Gastroesophageal sphincter (tissue), 4 donors: ENCODE measurements around the gene RNF223. TPM values are rescaled to one million over a fixed set of nuclear protein-coding genes. Genes with fewer than 3 reads are reported as not detected.

Experiments
- ATAC-seq: fragments of 150-250 bp; one replicate; pipeline ENCODE4 v1.9.1; 2016; ENCODE audit warnings: mild to moderate bottlenecking, moderate library complexity
- H3K27ac ChIP-seq, 4 donors: fragments of 200-600 bp; sonication (generic) in 3 of 4; 1 replicate in 3 of 4; 2 replicates in 1 of 4; pipeline ENCODE4 v1.5.1; 2016 to 2019
- H3K27me3 ChIP-seq: fragments of 200-600 bp; sonication (generic); one replicate; pipeline ENCODE4 v1.5.1; 2019
- H3K36me3 ChIP-seq, 2 donors: fragments of 200-600 bp; sonication (generic); one replicate each; pipeline ENCODE4 v1.5.1; 2019; ENCODE audit warnings: control low read depth in 1 of 2
- H3K4me1 ChIP-seq, 3 donors: fragments of 200-600 bp; sonication (generic); 1 replicate in 2 of 3; 2 replicates in 1 of 3; pipeline ENCODE4 v1.5.1; 2016 to 2019; ENCODE audit warnings: control low read depth in 2 of 3
- H3K4me3 ChIP-seq, 2 donors: fragments of 200-600 bp; sonication (generic); one replicate each; pipeline ENCODE4 v1.5.1; 2019; ENCODE audit warnings: mild to moderate bottlenecking in 1 of 2, moderate library complexity in 1 of 2
- H3K9me3 ChIP-seq, 3 donors: fragments of 200-600 bp; sonication (generic); one replicate each; pipeline ENCODE4 v1.5.1; 2017 to 2019; ENCODE audit warnings: control low read depth in 2 of 3
- EP300 ChIP-seq: sonication (generic); formaldehyde crosslinking; IDR thresholded peaks from one replicate; pipeline ENCODE4 v1.6.1; 2017; ENCODE audit warnings: antibody characterized with exemption, mild to moderate bottlenecking
- POLR2A ChIP-seq, 2 donors: fragments of 450-650 bp; IDR thresholded peaks; one replicate each; pipeline ENCODE4 v1.6.1; 2017; ENCODE audit warnings: antibody characterized with exemption in 2 of 2, mild to moderate bottlenecking in 2 of 2, moderate library complexity in 1 of 2
- POLR2AphosphoS5 ChIP-seq: sonication (generic); formaldehyde crosslinking; IDR thresholded peaks from one replicate; pipeline ENCODE4 v1.6.1; 2017; ENCODE audit warnings: antibody characterized with exemption
- WGBS, 2 donors: methylation state at CpG; one replicate each; pipeline ENCODE4 v1.1.5; 2018; ENCODE audit warnings: low coverage in 1 of 2; 5-methylcytosine and 5-hydroxymethylcytosine counted together
- total RNA-seq, 4 donors: library from RNA; depleted of rRNA; stranded (reverse); fragments of >200 nt; gene quantifications; one replicate each; pipeline ENCODE4 v1.1.0, GENCODE V29; 2016
- TF ChIP-seq, protein P1 (sequence below), 4 experiments: fragments of 200-600 bp in 2 of 4; fragments of 450-650 bp in 2 of 4; sonication (generic) in 1 of 4; IDR thresholded peaks; one replicate each; pipeline ENCODE4 v1.5.1; 2017 to 2019; ENCODE audit warnings: antibody characterized with exemption in 4 of 4, mild to moderate bottlenecking in 2 of 4, moderate library complexity in 2 of 4

Gene RNF223
- total RNA-seq, 4 donors from 2014 or later: 1.1 TPM; not detected in 3

DNA sequence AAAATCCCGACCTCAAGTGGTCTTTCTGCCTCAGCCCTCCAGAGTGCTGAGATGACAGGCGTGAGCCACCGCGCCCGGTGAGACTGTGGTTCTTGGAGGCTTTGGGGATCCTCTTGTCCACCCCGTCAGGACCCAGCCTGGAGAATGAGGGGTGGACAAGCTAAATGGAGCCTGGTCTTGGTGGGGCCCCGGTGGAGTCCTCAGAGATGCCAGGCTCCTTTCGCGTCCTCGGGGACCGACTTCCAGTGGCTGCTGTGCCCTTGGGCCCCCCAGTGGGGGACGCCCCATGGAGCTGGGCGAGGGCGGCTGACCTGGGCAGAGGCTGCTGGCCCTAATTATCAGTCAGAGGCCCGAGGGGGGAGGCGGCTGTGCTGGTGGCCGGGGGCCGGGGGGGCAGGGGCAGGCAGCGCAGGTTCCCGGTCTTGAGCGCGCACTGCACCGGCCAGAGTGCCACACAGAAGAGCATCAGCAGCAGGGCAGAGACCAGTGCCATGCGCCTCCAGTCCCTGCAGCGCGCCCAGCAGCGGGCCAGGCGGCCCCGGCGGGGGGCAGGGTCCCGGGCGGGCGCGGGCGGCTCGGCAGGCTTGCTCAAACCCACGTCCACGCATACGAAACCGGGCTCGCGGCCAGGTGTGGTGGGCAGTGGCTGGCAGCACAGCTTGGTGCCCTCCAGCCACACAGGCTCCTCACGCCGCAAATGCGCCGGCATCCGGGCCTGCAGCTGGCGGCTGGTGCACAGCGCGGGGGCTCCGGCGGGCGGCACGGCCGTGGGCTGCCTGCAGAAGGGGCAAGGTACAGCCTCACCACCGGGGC lies 2.4 kb downstream of the RNF223 start:
- Histone ChIP-seq H3K36me3 (no peaks in the 10 kb centered on the region), H3K9me3 (no peaks in the 10 kb centered on the region), H3K27me3 (peaks cover 93% of the 10 kb centered on the region), H3K4me3 (no peak overlapping the region), H3K27ac (no peak overlapping the region), H3K4me1 (peaks cover 0 to 20% (median 16%) of the 10 kb centered on the region in 3 donors)
- no peak for ATAC-seq
- no peak for TF ChIP-seq POLR2A (IDR thresholded peaks at IDR 0.05)
- TF ChIP-seq, protein P1, sequence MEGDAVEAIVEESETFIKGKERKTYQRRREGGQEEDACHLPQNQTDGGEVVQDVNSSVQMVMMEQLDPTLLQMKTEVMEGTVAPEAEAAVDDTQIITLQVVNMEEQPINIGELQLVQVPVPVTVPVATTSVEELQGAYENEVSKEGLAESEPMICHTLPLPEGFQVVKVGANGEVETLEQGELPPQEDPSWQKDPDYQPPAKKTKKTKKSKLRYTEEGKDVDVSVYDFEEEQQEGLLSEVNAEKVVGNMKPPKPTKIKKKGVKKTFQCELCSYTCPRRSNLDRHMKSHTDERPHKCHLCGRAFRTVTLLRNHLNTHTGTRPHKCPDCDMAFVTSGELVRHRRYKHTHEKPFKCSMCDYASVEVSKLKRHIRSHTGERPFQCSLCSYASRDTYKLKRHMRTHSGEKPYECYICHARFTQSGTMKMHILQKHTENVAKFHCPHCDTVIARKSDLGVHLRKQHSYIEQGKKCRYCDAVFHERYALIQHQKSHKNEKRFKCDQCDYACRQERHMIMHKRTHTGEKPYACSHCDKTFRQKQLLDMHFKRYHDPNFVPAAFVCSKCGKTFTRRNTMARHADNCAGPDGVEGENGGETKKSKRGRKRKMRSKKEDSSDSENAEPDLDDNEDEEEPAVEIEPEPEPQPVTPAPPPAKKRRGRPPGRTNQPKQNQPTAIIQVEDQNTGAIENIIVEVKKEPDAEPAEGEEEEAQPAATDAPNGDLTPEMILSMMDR (IDR thresholded peaks at IDR 0.05): no peak
- no peak for TF ChIP-seq POLR2AphosphoS5
- TF ChIP-seq EP300: no peak
- WGBS, 2 donors: 100% methylated on average over 1 of the region's 56 CpGs; no CpG with 5 or more reads in 1 of the 2 donors

DNA sequence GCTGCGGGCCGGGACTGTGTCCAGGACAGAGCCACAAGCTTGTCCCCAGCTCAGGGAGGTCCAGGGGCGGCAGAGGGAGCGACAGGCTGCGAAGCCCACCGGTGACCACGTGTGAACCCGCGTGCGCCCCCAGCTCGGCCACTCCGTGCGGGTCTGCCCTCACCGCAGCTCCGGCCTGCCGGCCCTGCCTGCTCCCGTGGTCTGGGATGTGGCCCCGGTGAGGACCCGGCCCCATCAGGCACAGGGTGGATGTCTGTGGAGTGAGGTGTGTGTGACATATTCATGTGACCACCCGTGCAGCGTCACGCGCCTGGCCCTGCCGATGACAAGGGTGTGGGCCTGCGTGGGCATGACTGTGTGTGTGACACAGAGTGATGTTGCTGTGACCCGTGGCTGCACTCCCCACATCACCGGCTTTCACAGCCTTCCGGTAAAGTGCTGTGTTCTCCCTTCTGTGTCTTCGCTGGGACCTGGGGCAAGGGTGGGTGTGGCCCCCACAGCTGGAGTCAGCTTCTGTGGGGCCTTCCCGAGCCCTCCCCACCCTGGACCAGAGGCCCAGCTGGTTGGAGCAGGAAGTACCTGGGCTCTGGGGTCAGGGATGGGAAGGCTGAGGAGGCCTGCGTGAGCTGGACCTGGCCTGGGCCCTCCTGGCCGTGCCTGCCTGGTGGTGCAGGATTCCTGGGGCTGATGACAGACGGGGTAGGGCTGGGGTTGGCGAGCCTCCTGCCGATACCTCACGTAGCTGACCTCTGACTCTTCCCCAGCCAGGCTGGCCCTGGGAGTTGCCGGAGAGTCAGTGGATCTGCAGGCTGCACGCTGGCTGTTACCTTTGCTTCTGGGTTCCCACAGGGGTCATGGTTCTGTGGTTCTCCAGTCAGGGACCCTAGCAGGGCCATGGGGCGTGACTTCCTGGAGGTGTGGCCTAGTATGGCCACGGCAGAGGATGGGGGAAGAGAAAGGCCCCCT lies 4.1 kb downstream of the RNF223 start:
- TF ChIP-seq, protein P1 (IDR thresholded peaks at IDR 0.05): no peak
- no peak for TF ChIP-seq POLR2A (IDR thresholded peaks at IDR 0.05)
- TF ChIP-seq POLR2AphosphoS5: no peak
- no peak for TF ChIP-seq EP300
- ATAC-seq: no peak
- H3K4me1 ChIP-seq: peaks cover 0 to 20% (median 16%) of the 10 kb centered on the region in 3 donors
- H3K36me3 ChIP-seq: no peaks in the 10 kb centered on the region
- no peak overlapping the region for H3K27ac ChIP-seq
- peaks cover 89% of the 10 kb centered on the region for H3K27me3 ChIP-seq
- H3K9me3 ChIP-seq: no peaks in the 10 kb centered on the region
- WGBS, 2 donors: 50 to 53% methylated on average over 1 to 8 of the region's 40 CpGs
- H3K4me3 ChIP-seq: peak overlapping the region in 1 of 2 donors; percentile 52

DNA sequence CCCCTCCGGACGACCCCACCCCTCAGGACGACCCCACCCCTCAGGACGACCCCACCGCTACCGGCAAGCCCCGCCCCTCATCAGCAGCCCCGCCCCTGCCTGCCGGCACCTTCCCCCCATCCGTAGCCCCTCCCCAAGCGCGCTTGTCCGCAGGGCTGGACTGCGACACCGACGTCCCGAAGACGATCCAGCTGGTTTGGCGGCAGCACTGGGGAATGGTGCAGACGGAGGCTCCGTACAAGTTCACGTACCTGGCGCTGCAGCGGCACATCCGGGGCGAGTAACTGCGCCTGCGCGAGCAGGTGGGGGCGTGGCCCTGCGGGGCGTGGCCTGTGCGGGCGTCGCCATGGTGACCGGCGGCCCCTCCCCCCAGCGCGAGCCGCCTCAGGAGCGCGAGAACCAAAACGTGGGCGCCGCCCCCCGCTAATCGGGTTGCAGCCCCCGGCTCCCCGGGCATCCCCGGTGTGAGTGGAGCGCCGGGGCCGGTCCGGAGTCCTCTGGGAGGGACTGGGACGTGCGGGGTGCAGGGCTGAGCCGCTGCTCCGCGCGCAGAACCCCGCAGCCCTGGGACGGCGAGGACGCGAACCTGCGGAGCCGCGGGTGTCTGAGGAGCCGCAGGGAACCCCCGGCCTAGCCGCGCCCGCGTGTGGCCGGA lies 4.9 kb downstream of the RNF223 start:
- H3K27ac ChIP-seq: no peak overlapping the region
- no peaks in the 10 kb centered on the region for H3K36me3 ChIP-seq
- peak; percentile 26 for ATAC-seq
- H3K27me3 ChIP-seq: peaks cover 87% of the 10 kb centered on the region
- WGBS, 2 donors: no CpG with 5 or more reads among the region's 75 CpGs
- peaks cover 0 to 22% (median 16%) of the 10 kb centered on the region in 3 donors for H3K4me1 ChIP-seq
- no peaks in the 10 kb centered on the region for H3K9me3 ChIP-seq
- TF ChIP-seq, protein P1 (IDR thresholded peaks at IDR 0.05): no peak
- TF ChIP-seq POLR2AphosphoS5 (no peak), EP300 (no peak), POLR2A (IDR thresholded peaks at IDR 0.05) (no peak)
- peak overlapping the region; percentile 3 to 52 for H3K4me3 ChIP-seq

DNA sequence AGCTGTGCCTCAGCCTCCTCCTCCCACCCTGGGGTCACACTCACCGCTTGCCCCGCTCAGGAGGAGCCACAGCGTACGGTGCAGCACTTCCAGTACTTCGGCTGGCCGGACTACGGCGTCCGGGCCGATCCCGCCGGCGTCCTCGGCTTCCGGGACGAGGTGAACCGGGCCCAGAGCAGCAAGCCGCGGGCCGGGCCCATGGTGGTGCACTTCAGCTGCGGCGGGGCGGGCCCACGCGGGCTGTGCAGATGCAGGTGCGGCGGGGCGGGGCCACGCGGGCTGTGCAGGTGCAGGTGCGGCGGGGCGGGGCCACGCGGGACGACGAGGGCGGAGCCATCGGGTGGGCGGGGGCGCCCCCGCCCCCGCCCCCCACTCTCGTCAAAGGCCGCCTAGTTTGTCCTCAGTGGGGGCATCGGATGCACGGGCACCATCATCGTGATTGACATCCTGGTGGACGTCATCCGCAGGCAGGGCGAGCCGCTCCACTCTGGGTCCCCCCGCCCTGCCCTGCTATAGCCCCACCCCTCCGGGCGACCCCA lies 5.5 kb downstream of the RNF223 start:
- H3K27me3 ChIP-seq: peaks cover 87% of the 10 kb centered on the region
- H3K36me3 ChIP-seq: no peaks in the 10 kb centered on the region
- WGBS, 2 donors: 14% methylated on average over 1 of the region's 55 CpGs; no CpG with 5 or more reads in 1 of the 2 donors
- H3K27ac ChIP-seq: no peak overlapping the region
- no peaks in the 10 kb centered on the region for H3K9me3 ChIP-seq
- peaks cover 0 to 28% (median 20%) of the 10 kb centered on the region in 3 donors for H3K4me1 ChIP-seq
- TF ChIP-seq POLR2AphosphoS5 (no peak), POLR2A (IDR thresholded peaks at IDR 0.05) (no peak), EP300 (no peak)
- TF ChIP-seq, protein P1 (IDR thresholded peaks at IDR 0.05): no peak
- ATAC-seq: no peak
- peak overlapping the region; percentile 3 to 52 for H3K4me3 ChIP-seq
